K562 (cell line): ENCODE measurements around the gene IL1RAPL2. TPM values are rescaled to one million over a fixed set of nuclear protein-coding genes. Genes with fewer than 3 reads are reported as not detected.

Experiments
- ATAC-seq: fragments of 200-7000 bp; cut with Tn5 transposase; 3 replicates; pipeline ENCODE4 v1.9.1; 2020; ENCODE audit warnings: moderate library complexity
- BruUV-seq: library from RNA; stranded (reverse); fragments of 400-500 nt; replicated peaks from 2 replicates; lab custom pipeline; 2021; lab: Mats Ljungman, UMichigan
- CTCF ChIA-PET: fragments of 300-600 bp; formaldehyde crosslinking; extraction: SDS; loops from one replicate; lab custom pipeline; 2021; ENCODE audit warnings: low intra/inter-chr PET ratio; lab: Yijun Ruan, JAX
- POLR2A ChIA-PET: fragments of 300-600, 350-650 bp; sonication (Branson Sonifier 250); formaldehyde crosslinking; extraction: SDS; loops from one replicate; lab custom pipeline; 2021; ENCODE audit warnings: antibody characterized with exemption, inconsistent platforms; lab: Yijun Ruan, JAX
- DNase-seq, 4 experiments: peaks; one replicate each; pipeline versions ENCODE4 v3.0.0 to v3.0.0-alpha.2; 2011 to 2018; ENCODE audit warnings: low spot score in 3 of 4, mixed read lengths in 3 of 4; ENCODE audit errors: extremely low read depth in 1 of 4
- FAIRE-seq: peaks from 2 replicates; lab custom pipeline; 2011; peaks lifted over from hg19 to GRCh38; lab: Jason Lieb, UNC
- H2AFZ ChIP-seq: 2 replicates; pipeline ENCODE4 v1.6.0; 2011; ENCODE audit warnings: low read depth, low read length, control low read depth, inconsistent platforms
- H3K27ac ChIP-seq: fragments of 200-600 bp; 3 replicates; pipeline ENCODE4 v1.8.0; 2011; ENCODE audit warnings: low read depth, mild to moderate bottlenecking, control low read depth, inconsistent platforms, low read length, moderate library complexity, mixed read lengths; ENCODE audit errors: extremely low read depth
- H3K27me3 ChIP-seq, 2 experiments: fragments of 300-600 bp in 1 of 2; 2 replicates in 1 of 2; 3 replicates in 1 of 2; pipeline versions ENCODE4 v1.6.0 to v1.8.0; 2011; ENCODE audit warnings: inconsistent platforms in 2 of 2, low read length in 2 of 2, mild to moderate bottlenecking in 1 of 2, mixed read lengths in 1 of 2, moderate library complexity in 1 of 2; ENCODE audit not compliant: control insufficient read depth in 2 of 2, insufficient read depth in 2 of 2
- H3K36me3 ChIP-seq: fragments of 300-600 bp; 3 replicates; pipeline ENCODE4 v1.8.0; 2011; ENCODE audit warnings: mild to moderate bottlenecking, low read length, inconsistent platforms; ENCODE audit not compliant: control insufficient read depth, insufficient read depth
- H3K4me1 ChIP-seq, 2 experiments: fragments of 200-600 bp in 1 of 2; replicated peaks in 1 of 2; 2 replicates in 1 of 2; 3 replicates in 1 of 2; pipeline versions ENCODE4 v1.5.1 to v1.8.0; 2011; ENCODE audit warnings: inconsistent platforms in 2 of 2, low read length in 2 of 2, mild to moderate bottlenecking in 1 of 2, mixed read lengths in 1 of 2, moderate library complexity in 1 of 2; ENCODE audit not compliant: control insufficient read depth in 2 of 2, insufficient read depth in 2 of 2
- H3K4me2 ChIP-seq: 2 replicates; pipeline ENCODE4 v1.6.1; 2011; ENCODE audit warnings: low read length, control low read depth, inconsistent platforms, mixed read lengths; ENCODE audit not compliant: insufficient read depth
- H3K4me3 ChIP-seq: fragments of 200-600 bp; sonication (generic), shearing (Covaris generic); 2 replicates; pipeline ENCODE4 v1.5.1; 2016; ENCODE audit warnings: control low read depth, inconsistent platforms
- H3K79me2 ChIP-seq: fragments of 200-600 bp; 3 replicates; pipeline ENCODE4 v1.8.0; 2011; ENCODE audit warnings: low read length, inconsistent platforms; ENCODE audit not compliant: control insufficient read depth, insufficient read depth
- H3K9ac ChIP-seq, 2 experiments: 2 replicates each; pipeline versions ENCODE4 v1.6.0 to v1.6.1; 2011; ENCODE audit warnings: low read depth in 2 of 2, low read length in 2 of 2, control low read depth in 1 of 2, inconsistent platforms in 1 of 2, mild to moderate bottlenecking in 1 of 2, mixed read lengths in 1 of 2; ENCODE audit not compliant: insufficient read depth in 1 of 2
- H3K9me1 ChIP-seq: one replicate; pipeline ENCODE4 v1.6.0; 2011; ENCODE audit warnings: inconsistent platforms, mild to moderate bottlenecking, low read length, moderate library complexity; ENCODE audit not compliant: control insufficient read depth, insufficient read depth
- H3K9me3 ChIP-seq: replicated peaks from 2 replicates; pipeline ENCODE4 v1.5.1; 2011; ENCODE audit warnings: low read depth, low read length, inconsistent platforms; ENCODE audit not compliant: control insufficient read depth, insufficient read depth
- H4K20me1 ChIP-seq: replicated peaks from 2 replicates; pipeline ENCODE4 v1.6.1; 2011; ENCODE audit warnings: low read length, inconsistent platforms, mixed read lengths; ENCODE audit not compliant: control insufficient read depth, insufficient read depth
- ATF7 ChIP-seq: fragments of 450-650 bp; IDR thresholded peaks from 2 replicates; pipeline ENCODE4 v1.7.1; 2014; ENCODE audit warnings: mild to moderate bottlenecking, moderate library complexity
- BDP1 ChIP-seq: IDR thresholded peaks from 3 replicates; pipeline ENCODE4 v1.6.1; 2011; ENCODE audit not compliant: insufficient read length, insufficient read depth
- MIER1 ChIP-seq: fragments of 450-650 bp; IDR thresholded peaks from 2 replicates; pipeline ENCODE4 v1.6.1; 2016; ENCODE audit warnings: antibody characterized with exemption, mild to moderate bottlenecking, low read depth
- MTF1 ChIP-seq: fragments of 250-450 bp; sonication (Bioruptor Pico); IDR thresholded peaks from 2 replicates; pipeline ENCODE4 v1.9.0; 2021; ENCODE audit warnings: moderate library complexity, mild to moderate bottlenecking, inconsistent platforms, borderline replicate concordance
- SIN3A ChIP-seq, 2 experiments: fragments of 150-350 bp in 1 of 2; IDR thresholded peaks; 2 replicates each; pipeline ENCODE4 v1.6.1; 2011 to 2016; ENCODE audit warnings: borderline replicate concordance in 2 of 2, low read depth in 2 of 2, low read length in 2 of 2, mild to moderate bottlenecking in 2 of 2, moderate library complexity in 2 of 2; ENCODE audit not compliant: control insufficient read depth in 1 of 2
- TAF7 ChIP-seq: fragments of 450-650 bp; IDR thresholded peaks from 2 replicates; pipeline ENCODE4 v1.6.1; 2016; ENCODE audit warnings: missing genetic modification characterization, missing compliant biosample characterization
- TAL1 ChIP-seq: fragments of 450-650 bp; IDR thresholded peaks from 2 replicates; pipeline ENCODE4 v1.6.1; 2016; ENCODE audit warnings: mild to moderate bottlenecking
- TGIF2 ChIP-seq: sonication (generic); formaldehyde crosslinking; IDR thresholded peaks from 2 replicates; pipeline ENCODE4 v1.8.1; 2022; ENCODE audit warnings: mild to moderate bottlenecking, missing genetic modification reagents, moderate library complexity
- ZNF324 ChIP-seq: fragments of 250-450 bp; sonication (Bioruptor Pico); IDR thresholded peaks from 2 replicates; pipeline ENCODE4 v1.4.0; 2020; ENCODE audit warnings: mild to moderate bottlenecking
- WGBS: fragments of 100-300 bp; shearing (Covaris generic); methylation state at CpG from one replicate; pipeline ENCODE4 v1.1.6; 2016; ENCODE audit warnings: low coverage, mixed read lengths; ENCODE audit not compliant: insufficient coverage; ENCODE audit errors: missing lambda C conversion rate; 5-methylcytosine and 5-hydroxymethylcytosine counted together
- in situ Hi-C: fragments of 300-500 bp; cut with MboI; formaldehyde crosslinking; loops from 4 replicates; pipeline ENCODE4 v1.15.0; 2018; ENCODE audit warnings: inconsistent platforms, mixed read lengths
- intact Hi-C: fragments of 100-400 bp; cut with micrococcal nuclease; formaldehyde crosslinking; loops from 2 replicates; pipeline ENCODE4 v1.14.2; 2022
- polyA plus RNA-seq, 8 experiments: library from polyadenylated mRNA; depleted of rRNA in 4 of 8; stranded (reverse) in 5 of 8; unstranded in 3 of 8; fragments of >200 nt; fragmentation: Nextera tagmentation in 2 of 8; fragmentation: Illumina TruSeq in 1 of 8; extraction: Ambion mirVana in 2 of 8; extraction: Trizol in 1 of 8; gene quantifications; 2 replicates each; pipeline versions ENCODE4 v1.2.1 to v1.2.3, GENCODE V29; 2011 to 2014; ENCODE audit warnings: inconsistent platforms in 1 of 8, missing spikeins in 1 of 8
- total RNA-seq, 7 experiments: library from RNA; depleted of rRNA in 6 of 7; stranded (reverse); fragments of >200 nt in 6 of 7; fragmentation: Illumina TruSeq in 2 of 7; extraction: Trizol in 2 of 7; gene quantifications; 2 replicates each; pipeline versions ENCODE4 v1.2.1 to v1.2.3, GENCODE V29; 2011 to 2021; ENCODE audit warnings: low replicate concordance in 1 of 7
- TF ChIP-seq, protein P1 (sequence below): fragments of 450-650 bp; IDR thresholded peaks from 2 replicates; pipeline ENCODE4 v1.6.1; 2016; ENCODE audit warnings: borderline replicate concordance
- TF ChIP-seq, protein P2 (sequence below), 3 experiments: fragments of 200-800 bp in 1 of 3; fragments of 250-450 bp in 1 of 3; fragments of 450-650 bp in 1 of 3; sonication (Bioruptor Pico) in 1 of 3; sonication (Bioruptor generic) in 1 of 3; formaldehyde crosslinking in 1 of 3; IDR thresholded peaks; 2 replicates each; pipeline versions ENCODE4 v1.6.1 to v1.8.0; 2016 to 2022; ENCODE audit warnings: mild to moderate bottlenecking in 2 of 3, missing genetic modification characterization in 2 of 3, missing compliant biosample characterization in 1 of 3, moderate library complexity in 1 of 3
- TF ChIP-seq, protein P3 (sequence below): fragments of 450-650 bp; formaldehyde crosslinking; IDR thresholded peaks from 2 replicates; pipeline ENCODE4 v1.4.0; 2022; ENCODE audit warnings: missing genetic modification characterization
- TF ChIP-seq, protein P4 (sequence below): fragments of 450-650 bp; formaldehyde crosslinking; IDR thresholded peaks from 2 replicates; pipeline ENCODE4 v1.4.0; 2020; ENCODE audit warnings: mild to moderate bottlenecking, moderate library complexity

Gene IL1RAPL2
- total and polyA plus RNA-seq, 9 of the 15 experiments (the other 6 are each of a cell fraction or from before 2014, with no cell fraction given): not detected

DNA sequence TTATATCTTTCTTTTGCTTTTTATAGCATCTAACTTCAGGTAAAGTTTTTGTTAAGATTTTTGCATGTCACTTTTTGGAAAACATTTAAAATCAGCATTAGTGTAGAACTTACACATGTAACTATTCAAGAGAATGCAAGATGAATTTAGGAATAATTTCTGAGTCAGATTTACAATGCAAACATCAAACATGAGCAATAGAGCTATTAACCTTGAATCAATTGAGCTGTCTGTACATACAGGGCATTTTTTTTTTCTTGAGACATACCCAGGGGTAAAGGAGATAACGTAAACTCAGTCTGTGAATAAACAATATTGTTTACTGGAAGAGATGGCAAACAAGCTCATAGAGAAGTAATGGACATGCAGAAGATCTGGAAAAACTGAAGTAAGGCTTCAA is 311.5 kb downstream of the IL1RAPL2 start:
- Histone ChIP-seq H3K4me1 (no peaks in the 10 kb centered on the region), H3K36me3 (no peaks in the 10 kb centered on the region), H3K9me1 (no peaks in the 10 kb centered on the region), H3K9me3 (no peaks in the 10 kb centered on the region), H4K20me1 (no peaks in the 10 kb centered on the region), H3K27ac (no peak overlapping the region), H3K79me2 (no peaks in the 10 kb centered on the region), H3K9ac (no peak overlapping the region), H3K4me3 (no peak overlapping the region), H3K4me2 (no peak overlapping the region), H3K27me3 (no peaks in the 10 kb centered on the region), H2AFZ (no peak overlapping the region)
- POLR2A ChIA-PET: no interaction called here
- ATAC-seq (no peak), FAIRE-seq (no peak), DNase-seq (no peak)
- in situ Hi-C loops: no loop called here
- intact Hi-C loops: no loop called here
- 0% methylated on average over 1 of the region's 1 CpG for WGBS
- CTCF ChIA-PET: no interaction called here
- BruUV-seq: no TSS peak
- TF ChIP-seq, protein P1, sequence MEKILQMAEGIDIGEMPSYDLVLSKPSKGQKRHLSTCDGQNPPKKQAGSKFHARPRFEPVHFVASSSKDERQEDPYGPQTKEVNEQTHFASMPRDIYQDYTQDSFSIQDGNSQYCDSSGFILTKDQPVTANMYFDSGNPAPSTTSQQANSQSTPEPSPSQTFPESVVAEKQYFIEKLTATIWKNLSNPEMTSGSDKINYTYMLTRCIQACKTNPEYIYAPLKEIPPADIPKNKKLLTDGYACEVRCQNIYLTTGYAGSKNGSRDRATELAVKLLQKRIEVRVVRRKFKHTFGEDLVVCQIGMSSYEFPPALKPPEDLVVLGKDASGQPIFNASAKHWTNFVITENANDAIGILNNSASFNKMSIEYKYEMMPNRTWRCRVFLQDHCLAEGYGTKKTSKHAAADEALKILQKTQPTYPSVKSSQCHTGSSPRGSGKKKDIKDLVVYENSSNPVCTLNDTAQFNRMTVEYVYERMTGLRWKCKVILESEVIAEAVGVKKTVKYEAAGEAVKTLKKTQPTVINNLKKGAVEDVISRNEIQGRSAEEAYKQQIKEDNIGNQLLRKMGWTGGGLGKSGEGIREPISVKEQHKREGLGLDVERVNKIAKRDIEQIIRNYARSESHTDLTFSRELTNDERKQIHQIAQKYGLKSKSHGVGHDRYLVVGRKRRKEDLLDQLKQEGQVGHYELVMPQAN: no peak
- TF ChIP-seq, protein P2, sequence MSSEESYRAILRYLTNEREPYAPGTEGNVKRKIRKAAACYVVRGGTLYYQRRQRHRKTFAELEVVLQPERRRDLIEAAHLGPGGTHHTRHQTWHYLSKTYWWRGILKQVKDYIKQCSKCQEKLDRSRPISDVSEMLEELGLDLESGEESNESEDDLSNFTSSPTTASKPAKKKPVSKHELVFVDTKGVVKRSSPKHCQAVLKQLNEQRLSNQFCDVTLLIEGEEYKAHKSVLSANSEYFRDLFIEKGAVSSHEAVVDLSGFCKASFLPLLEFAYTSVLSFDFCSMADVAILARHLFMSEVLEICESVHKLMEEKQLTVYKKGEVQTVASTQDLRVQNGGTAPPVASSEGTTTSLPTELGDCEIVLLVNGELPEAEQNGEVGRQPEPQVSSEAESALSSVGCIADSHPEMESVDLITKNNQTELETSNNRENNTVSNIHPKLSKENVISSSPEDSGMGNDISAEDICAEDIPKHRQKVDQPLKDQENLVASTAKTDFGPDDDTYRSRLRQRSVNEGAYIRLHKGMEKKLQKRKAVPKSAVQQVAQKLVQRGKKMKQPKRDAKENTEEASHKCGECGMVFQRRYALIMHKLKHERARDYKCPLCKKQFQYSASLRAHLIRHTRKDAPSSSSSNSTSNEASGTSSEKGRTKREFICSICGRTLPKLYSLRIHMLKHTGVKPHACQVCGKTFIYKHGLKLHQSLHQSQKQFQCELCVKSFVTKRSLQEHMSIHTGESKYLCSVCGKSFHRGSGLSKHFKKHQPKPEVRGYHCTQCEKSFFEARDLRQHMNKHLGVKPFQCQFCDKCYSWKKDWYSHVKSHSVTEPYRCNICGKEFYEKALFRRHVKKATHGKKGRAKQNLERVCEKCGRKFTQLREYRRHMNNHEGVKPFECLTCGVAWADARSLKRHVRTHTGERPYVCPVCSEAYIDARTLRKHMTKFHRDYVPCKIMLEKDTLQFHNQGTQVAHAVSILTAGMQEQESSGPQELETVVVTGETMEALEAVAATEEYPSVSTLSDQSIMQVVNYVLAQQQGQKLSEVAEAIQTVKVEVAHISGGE (CRISPR knock-in tag; IDR thresholded peaks at IDR 0.05): no peak
- TF ChIP-seq TGIF2 (CRISPR knock-in tag): no peak
- no peak for TF ChIP-seq ZNF324 (CRISPR knock-in tag)
- no peak for TF ChIP-seq SIN3A (IDR thresholded peaks at IDR 0.05; ENCODE audit: borderline replicate concordance in 2 of 2, control insufficient read depth in 1 of 2, low read depth in 2 of 2, low read length in 2 of 2)
- no peak for TF ChIP-seq ATF7
- no peak for TF ChIP-seq BDP1
- no peak for TF ChIP-seq MIER1
- no peak for TF ChIP-seq TAL1
- TF ChIP-seq, protein P3, sequence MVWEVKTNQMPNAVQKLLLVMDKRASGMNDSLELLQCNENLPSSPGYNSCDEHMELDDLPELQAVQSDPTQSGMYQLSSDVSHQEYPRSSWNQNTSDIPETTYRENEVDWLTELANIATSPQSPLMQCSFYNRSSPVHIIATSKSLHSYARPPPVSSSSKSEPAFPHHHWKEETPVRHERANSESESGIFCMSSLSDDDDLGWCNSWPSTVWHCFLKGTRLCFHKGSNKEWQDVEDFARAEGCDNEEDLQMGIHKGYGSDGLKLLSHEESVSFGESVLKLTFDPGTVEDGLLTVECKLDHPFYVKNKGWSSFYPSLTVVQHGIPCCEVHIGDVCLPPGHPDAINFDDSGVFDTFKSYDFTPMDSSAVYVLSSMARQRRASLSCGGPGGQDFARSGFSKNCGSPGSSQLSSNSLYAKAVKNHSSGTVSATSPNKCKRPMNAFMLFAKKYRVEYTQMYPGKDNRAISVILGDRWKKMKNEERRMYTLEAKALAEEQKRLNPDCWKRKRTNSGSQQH (CRISPR knock-in tag): no peak
- no peak for TF ChIP-seq MTF1 (CRISPR knock-in tag)
- TF ChIP-seq TAF7 (tag): no peak
- TF ChIP-seq, protein P4, sequence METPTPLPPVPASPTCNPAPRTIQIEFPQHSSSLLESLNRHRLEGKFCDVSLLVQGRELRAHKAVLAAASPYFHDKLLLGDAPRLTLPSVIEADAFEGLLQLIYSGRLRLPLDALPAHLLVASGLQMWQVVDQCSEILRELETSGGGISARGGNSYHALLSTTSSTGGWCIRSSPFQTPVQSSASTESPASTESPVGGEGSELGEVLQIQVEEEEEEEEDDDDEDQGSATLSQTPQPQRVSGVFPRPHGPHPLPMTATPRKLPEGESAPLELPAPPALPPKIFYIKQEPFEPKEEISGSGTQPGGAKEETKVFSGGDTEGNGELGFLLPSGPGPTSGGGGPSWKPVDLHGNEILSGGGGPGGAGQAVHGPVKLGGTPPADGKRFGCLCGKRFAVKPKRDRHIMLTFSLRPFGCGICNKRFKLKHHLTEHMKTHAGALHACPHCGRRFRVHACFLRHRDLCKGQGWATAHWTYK (CRISPR knock-in tag): no peak
